Measurements from ENCODE around the gene SAMD1.

GRCh38 chr19:14066134-14066533 lies 24.4 kb downstream of the SAMD1 start:
- TF ChIP-seq CTCF (conservative IDR thresholded peaks at IDR 0.05; ENCODE audit: low read depth, low read length), result no peak
- TF ChIP-seq EZH2 (IDR thresholded peaks at IDR 0.05; ENCODE audit: borderline replicate concordance, low read depth, low read length, poor library complexity, severe bottlenecking), result no peak
